NCI-H146 treated with DMSO at 0.1 percent for 48 hours (cell line): ENCODE measurements around the gene CBY3.
A peak's percentile ranks its signal among the peaks of the same experiment; 100 is the strongest.
"Not testable (repeated sequence)": the region's sequence is repeated elsewhere in the genome, so short reads cannot be mapped to it uniquely, and the experiment has no call there.

ENCODE experiments used
- DNase-seq: peaks from one replicate; lab custom pipeline; 2025; ENCODE audit not compliant: unreplicated experiment; lab: John Stamatoyannopoulos, UW

CBY3 gene

DNA sequence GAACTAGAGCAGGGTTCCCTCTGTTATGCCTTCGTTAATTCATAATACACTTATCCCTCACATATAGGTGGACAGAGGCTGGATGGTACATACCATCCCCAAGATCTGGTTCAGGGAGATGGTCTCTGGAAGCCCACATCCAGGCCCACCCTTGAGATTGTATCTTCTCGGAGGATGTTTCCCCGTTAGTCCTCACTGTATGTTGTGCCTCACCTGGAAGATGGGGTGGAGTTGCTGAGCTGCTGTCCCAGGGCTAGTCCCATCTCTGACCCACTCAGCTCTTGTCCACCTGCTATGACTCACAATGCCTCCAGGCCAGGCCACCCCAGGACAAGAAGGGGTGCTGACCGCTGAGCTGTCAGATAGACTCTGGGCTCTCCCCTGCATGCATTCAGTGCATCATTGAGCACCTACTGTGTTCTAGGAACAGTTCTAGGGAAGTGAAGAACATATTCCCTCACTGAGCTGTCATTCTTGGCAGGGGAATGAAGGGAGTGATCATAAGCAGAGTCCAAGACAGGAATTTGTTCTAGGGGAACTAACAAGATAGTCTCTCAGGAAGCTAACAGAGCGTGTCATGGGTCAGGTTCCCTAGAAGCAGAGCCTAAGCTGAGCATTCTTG lies at the start of gene CBY3:
CBY3 (minus strand) TSS at position 255 of the 622 bp plus-strand sequence; CDS start at position 139, 116 bp downstream.
- no peak for DNase-seq

DNA sequence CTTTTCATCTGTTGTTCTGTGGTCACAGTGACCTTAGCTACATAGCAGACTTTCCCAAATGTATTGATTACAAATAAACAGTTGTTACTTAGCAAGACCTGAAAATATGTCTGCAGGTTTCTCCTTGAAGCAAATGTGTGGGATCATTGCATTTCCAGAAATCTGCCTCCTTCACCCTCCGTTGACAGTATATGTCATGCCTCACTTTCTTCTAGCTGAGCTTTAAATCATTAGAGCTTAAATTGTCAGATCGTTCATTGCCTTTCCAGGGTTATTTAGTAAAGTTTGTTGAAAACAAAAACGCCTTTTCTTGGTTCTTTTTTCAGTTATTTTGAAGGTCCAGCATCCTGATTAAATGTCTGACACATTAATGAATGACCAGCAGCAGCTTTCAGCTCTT lies 49.5 kb upstream of the CBY3 start:
- no peak for DNase-seq

DNA sequence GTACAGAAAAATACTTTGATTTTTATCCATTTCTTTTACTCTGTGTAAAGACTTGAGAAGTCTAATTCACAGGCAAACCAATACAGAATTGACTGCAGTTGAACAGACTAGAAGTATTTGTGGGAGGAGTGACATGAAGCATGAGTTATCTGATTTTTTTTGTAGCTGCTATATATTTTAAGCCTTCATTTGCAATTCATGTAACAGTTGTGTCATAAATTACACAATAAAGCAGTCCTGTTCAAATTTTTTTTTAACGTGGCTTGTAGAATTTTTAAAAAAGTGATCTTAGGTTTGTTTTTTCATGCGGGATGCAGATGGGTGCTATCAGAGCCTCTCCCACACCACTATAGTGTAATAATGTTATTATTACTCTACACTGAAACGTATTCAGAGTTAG lies 48.9 kb upstream of the CBY3 start:
- no peak for DNase-seq

DNA sequence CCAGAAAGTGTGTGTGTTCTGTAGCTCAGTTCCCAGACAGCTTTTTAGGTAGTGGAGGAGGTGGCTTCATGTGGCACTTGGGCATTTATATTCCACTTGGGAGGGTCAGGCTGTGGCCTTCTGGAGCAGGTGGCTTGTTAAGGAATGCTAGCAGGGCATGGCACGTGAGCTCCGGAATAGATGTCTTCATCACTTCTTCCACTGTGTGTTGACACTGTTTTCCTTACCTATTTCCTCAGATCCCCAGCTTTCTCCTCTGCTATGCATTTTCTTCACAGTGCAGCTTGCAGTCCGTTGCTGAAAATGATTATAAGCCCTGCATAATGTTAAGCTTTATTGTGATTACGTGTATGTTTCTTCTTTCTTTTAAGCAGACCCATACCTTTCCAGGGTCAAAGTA lies 48.5 kb upstream of the CBY3 start:
- no peak for DNase-seq

DNA sequence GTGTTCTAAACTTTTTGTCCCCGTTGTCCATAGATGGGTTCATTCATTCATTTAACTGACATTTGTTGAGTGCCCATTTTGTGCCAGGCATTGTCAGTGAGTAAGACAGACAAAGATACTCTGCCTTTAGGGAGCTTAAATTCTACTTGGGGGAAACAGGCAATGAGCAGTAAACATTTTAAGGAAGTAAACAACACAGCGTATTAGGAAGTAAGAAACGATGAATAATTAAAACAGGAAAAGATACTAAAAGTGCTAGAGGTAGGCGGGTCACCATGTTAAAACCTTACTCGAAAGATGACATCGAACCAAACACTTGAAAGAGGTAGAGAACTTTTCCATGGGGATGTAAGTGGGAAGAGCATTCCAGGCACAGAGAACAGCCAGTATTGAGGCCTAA lies 46.3 kb upstream of the CBY3 start:
- no peak for DNase-seq

DNA sequence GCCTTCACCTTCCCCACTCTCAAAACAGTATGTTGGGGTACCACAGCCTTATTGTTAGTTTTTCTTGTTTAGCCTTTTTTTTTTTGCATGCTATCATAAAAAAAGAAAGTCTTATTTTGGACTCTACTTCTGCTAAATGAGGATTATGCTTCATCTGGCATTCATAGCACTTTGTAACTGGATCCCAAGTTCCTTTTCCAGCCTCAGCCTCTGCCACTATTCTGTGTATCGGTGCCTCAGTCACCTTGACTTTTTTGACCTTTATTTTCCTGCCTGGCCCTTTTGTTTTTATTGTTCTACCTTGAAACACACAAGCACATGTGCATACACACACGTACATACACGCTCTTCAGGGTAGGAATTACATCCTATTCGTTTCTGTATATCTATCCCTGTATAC lies 43.3 kb upstream of the CBY3 start:
- DNase-seq, result no peak

DNA sequence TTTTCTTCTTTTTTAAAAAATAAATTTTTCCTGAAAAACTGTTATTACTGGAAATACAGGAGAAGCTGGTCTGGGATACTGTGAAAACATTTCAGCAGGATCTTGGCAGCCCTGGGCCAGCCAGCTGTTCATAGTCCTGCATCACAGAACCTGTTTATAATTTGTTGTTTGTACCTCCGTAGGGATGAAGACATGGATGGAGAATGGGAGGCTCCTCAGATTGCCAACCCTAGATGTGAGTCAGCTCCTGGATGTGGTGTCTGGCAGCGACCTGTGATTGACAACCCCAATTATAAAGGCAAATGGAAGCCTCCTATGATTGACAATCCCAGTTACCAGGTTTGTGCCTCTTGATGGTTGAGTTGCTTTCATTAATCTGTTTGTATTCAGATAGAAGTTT lies 39.4 kb upstream of the CBY3 start:
- no peak for DNase-seq

DNA sequence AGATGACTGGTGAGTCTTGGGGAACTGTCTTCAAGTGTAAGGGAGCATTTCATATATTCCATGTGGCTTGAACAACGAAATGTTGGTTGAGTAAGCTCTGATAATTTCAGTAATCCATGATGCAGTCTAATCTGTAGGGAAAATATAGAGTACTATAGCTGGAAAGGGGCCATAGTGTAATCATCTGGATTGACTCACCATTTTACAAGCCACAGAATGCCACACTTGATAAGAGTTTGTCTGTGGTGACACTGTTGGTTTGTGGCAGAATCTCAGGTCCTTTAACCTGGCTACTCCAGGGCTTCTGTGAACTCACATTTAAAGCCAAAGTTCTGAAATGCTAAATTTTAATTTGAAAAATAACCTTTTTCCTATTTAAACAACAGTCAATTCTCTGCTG lies 35.5 kb upstream of the CBY3 start:
- DNase-seq, result no peak

DNA sequence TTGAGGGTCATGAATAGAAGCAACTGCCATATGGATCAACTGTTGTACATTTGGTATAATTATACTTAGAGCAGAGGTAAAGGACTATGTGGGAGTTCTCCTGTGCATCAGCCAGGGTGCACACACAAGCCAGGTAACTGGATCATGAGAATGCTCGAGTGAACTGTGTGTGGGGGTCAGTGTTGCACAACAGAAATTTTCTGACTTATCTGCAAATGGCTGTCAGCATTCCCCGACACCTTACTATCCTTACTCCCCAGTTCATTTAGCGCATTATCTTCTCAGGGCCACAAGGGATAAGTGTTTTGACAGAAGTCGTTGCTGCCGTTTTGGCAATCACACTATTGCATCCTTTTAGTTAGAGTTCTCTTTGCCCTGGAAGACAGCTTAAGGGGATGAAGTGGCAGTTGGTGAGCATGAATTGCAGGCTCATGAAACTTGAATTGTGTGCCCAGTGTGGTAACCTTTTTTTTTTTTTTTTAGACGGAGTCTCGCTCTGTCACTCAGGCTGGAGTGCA lies 19.6 kb upstream of the CBY3 start:
- no peak for DNase-seq

DNA sequence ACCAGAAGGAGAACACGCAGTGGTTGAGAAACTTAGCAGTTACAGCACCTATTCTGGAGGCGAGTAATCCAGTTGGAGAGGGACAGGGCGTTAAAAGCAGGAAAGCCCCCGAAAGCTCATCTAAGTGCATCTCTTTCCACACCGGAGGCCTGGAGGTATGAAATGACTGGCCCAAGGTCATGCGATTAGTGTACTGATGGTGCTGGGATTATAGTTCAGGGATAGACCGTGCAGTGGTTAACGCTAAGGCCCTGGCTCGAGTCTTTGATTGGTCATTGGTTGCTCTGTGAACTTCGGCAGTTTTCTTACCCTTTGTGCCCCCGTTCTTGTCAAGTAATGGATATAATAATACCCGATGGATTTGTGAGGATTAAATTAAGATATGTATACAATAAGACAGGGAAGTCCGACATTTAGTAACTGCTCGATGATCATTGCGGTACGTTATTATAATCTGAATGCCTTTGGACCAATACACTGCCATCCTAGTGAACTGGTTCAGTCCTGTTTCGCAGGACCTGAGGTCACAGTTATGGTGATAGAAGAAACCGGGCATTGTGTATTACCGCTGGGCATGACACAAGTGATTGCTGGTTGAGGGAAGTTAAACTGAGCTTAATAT lies 18.9 kb upstream of the CBY3 start:
- no peak for DNase-seq

DNA sequence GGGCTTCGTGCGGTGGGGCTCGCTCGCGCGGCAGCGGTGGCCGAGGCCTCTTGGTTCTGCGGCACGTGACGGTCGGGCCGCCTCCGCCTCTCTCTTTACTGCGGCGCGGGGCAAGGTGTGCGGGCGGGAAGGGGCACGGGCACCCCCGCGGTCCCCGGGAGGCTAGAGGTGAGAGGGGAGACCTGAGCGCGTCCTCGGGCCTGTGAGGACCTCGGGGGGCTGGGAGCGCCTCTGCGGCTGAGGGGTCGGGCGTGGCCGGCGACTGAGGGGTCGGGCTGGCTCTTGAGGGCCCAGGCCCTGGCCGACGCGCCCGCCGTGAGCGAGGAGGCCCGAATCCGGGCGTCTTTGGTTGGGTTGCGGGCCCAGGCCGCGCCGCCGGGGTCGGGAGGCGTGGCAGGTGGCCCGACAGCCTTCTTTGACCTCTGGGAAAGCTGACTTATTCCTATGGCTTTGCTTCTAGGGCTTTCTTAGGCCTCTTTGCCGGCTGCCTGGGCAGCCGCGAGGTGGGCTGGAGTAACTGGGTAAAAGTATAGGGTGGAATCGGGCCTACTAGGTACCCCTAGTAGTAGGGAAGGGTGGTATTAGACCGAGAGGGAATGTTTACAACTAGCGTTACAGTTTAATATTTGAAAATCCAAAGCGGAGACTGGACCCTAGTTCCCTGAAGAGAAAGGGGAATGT lies 18.2 kb upstream of the CBY3 start, which contains the start of gene CANX:
CANX (plus strand) TSS at position 33 of the 681 bp plus-strand sequence. CDS start 6,715 bp downstream, outside the sequence.
- no peak for DNase-seq

DNA sequence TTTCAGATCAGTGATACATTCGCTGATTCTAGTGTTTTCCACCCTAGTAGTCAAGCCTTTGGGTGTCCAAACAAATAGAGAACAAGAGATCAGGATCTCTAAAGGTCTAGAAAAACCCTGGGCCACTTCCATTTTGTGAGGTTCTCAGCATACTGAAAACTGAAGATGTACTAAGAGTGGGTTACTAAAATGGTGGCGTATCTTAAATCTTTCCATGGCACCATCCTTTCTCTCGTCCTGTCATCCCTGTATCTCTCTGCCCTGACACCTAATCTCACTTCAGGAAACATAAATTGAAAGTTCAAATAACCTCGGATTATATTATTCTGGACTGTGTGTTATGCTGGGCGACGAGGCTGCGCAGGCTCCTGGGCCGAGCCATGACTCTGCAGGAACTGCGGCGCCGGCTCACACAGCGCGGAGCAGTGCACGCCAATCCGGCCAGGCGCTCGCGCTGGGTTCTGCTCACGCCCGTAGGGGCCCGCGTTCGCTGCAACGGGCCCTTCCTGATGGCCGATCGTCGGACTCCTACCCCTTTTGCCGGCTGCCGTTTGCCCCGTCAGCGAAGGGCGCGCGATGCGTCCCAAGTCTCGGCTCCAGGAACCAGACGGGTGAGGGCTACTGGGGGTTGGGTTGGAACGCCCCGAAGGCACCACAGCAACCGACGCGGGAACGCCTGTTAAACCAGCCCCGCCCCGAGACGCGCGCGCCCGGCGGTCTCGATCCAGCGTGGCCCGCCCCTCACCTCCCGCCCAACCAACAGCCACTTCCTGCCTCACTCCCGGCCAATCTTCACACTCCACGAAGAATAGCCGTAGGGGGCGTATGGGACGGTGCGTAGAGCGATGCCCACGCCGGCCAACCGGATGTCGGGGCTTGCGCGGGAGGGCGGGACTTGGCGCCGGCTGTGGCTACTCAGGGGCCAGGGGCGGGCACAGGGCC lies 17.4 kb upstream of the CBY3 start:
- peak; percentile 92 for DNase-seq

DNA sequence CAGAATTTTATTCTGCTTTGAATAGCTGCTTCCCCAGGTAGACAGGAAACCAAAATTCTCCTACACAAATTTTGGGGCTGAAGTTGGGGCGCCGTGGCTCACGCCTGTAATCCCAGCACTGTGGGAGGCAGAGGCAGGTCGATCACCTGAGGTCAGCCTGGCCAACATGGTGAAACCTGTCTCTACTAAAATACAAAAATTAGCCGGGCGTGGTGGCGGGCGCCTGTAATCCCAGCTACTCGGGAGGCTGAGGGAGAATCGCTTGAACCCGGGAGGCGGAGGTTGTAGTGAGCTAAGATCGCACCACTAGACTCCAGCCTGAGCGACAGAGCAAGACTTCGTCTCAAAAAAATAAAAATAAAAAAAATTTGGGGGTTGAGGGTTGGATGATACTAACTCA lies 16.7 kb upstream of the CBY3 start:
- DNase-seq, result not testable (repeated sequence)

DNA sequence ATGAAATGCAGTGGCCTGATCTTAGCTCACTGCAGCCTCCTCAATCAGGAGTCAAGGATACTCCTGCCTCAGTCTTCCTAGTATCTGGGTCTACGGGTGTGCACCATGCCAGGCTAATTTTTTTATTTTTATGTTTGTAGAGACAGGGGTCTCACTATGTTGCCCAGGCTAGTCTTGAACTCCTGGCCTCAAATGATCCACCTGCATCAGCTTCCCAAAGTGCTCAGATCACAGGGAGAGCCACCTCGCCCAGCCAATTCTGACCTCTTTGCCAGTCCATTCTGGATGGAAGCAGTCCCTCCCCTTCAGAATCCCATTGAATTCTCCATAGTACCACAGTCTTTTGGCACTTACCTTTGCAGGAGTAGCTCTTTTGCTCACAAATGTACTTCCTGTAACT lies 16.3 kb upstream of the CBY3 start:
- no peak for DNase-seq

DNA sequence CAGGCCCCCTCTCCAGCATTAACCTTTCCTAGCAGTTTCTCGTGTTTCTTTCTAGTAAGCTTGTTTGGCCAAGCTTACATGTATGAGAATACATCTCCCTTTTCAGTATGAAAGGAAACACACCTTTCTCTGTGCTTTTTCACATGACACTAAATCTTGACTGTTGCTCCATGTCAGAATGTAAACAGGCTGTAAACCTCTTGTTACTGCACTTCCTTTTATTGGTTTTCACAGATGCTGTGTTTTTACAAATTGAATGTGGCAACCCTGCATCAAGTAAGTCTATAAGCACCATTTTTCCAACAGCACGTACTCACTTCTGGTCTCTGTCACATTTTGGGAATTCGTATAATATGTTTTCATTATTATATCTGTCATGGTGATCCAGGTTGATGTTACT lies 15.8 kb upstream of the CBY3 start:
- DNase-seq, result no peak

DNA sequence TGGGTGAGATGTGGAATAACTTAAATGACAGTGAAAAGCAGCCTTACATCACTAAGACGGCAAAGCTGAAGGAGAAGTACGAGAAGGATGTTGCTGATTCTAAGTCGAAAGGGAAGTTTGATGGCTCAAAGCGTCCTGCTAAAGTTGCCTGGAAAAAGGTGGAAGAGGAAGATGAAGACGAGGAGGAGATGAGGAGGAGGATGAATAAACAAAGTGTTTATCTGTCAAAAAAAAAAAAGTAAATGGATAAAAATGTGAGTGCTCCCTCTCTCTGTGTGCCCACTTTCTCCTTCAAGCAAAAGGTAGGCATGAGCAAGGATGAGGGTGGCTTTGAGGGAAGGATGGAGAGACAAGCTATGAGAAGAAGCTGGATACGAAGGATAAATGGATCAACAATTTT lies 13.7 kb upstream of the CBY3 start:
- DNase-seq, result no peak

DNA sequence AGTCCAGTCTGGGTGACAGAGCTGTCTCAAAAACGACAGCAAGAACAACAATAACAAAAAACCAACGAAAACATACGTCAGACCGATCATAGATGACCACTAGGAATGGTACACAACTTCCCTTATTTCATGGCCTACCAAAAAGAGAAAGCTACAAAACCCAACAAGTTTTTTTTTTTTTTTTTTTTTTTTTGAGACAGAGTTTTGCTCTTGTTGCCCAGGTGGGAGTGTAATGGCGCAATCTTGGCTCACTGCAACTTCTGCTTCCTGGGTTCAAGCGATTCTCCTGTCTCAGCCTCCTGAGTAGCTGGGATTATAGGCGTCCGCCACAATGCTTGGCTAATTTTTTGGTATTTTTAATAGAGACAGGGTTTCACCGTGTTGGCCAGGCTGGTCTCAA lies 8.4 kb upstream of the CBY3 start:
- not testable (repeated sequence) for DNase-seq

DNA sequence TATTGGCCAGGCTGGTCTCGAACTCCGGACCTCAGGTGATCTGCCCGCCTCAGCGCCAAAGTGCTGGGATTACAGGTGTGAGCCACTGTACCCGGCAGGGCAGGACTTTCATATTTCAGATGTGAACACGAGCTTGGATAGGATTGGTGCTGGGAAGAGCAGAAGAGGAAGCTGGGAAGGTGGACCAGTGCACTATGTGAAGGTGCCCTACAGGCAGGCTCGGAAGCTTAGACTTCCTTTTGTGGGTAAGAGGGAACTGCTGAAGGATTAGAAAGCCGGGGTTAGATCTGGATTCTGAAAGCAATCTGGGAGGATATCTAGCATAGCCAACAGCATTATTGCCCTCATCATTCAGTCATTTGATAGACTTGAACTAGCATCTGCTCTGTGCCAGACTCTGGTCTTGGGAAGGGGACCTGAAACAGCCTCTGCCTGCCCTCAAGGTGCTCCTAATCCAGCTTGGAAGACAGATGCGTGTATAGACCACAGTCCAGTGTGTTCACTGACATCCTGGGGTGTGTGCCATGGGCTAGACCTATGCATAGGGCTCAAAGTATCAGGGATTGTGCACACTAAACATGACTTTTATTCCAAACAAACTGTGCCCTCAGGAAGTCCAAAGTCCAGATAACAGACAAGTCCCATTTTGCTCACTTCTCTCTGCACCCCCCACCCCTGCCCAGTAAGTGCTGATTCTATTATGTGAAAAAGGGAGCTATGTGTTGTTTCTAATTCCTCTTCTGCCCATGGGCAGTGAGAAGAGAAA lies 637 bp downstream of the CBY3 start:
- no peak for DNase-seq

DNA sequence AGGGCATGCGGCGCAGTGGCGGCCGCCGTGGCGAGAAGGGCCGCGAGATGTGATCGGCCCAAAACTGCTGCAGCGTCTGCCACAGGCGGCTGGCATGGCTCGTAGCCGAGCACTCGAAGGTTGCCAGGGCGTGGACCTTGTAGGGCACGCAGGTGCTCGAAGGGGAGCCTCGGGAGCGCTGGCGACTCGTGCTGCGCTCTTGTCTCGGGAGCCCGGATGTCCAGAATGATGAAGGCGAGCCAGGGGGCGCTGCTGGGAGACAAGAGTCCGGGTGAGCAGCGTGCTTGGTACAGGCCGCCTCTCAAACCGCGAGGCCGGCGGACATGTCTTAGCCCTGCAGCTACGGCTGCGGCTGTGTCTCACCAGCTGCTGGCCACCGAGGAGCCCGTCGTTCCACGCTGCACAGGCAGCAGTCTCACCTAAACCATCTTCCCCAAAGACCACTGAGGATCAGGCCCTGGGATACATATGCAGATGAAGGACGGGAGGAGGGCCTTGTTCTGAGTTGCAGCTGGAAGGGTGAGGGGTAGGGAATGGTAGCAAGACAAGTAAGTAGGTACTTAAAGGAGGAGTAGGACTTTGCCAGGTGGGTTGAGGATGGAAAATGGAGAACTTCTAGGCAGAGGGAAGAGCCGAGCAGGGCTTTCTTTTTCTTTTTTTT lies 1.7 kb downstream of the CBY3 start:
- peak; percentile 55 for DNase-seq
